Tibial artery (tissue), 4 donors: Measurements from ENCODE around the gene C1QC.

Experiments used
- DNase-seq, 2 donors: peaks; one replicate each; pipeline ENCODE4 v3.0.0-alpha.2; 2019
- H3K27ac ChIP-seq, 2 donors: fragments of 200-600 bp; sonication (generic) in 1 of 2; 1 replicate in 1 of 2; 2 replicates in 1 of 2; pipeline ENCODE4 v1.5.1; 2018 to 2019; ENCODE audit warnings: mild to moderate bottlenecking in 1 of 2
- H3K27me3 ChIP-seq, 2 donors: fragments of 200-600 bp; sonication (generic) in 1 of 2; one replicate each; pipeline versions ENCODE4 v1.5.1 to v1.6.0; 2016 to 2019
- H3K36me3 ChIP-seq, 3 donors: fragments of 200-600 bp; sonication (generic) in 2 of 3; one replicate each; pipeline ENCODE4 v1.5.1; 2016 to 2019; ENCODE audit warnings: mild to moderate bottlenecking in 2 of 3
- H3K4me1 ChIP-seq, 4 donors: fragments of 200-600 bp; sonication (generic) in 2 of 4; 1 replicate in 3 of 4; 2 replicates in 1 of 4; pipeline ENCODE4 v1.5.1; 2016 to 2019
- H3K4me3 ChIP-seq, 2 donors: fragments of 200-600 bp; sonication (generic) in 1 of 2; 1 replicate in 1 of 2; 2 replicates in 1 of 2; pipeline ENCODE4 v1.5.1; 2018 to 2019; ENCODE audit warnings: mild to moderate bottlenecking in 2 of 2
- H3K9me3 ChIP-seq, 3 donors: fragments of 200-600 bp; sonication (generic) in 1 of 3; one replicate each; pipeline ENCODE4 v1.5.1; 2016 to 2019
- CTCF ChIP-seq, 2 experiments: fragments of 200-600 bp in 1 of 2; fragments of 450-650 bp in 1 of 2; IDR thresholded peaks; one replicate each; pipeline ENCODE4 v1.5.1; 2017 to 2019; ENCODE audit warnings: antibody characterized with exemption in 2 of 2, mild to moderate bottlenecking in 1 of 2, moderate library complexity in 1 of 2
- intact Hi-C: fragments of 100-400 bp; cut with DNase I; formaldehyde crosslinking; loops from one replicate; pipeline ENCODE4 v1.15.0; 2023; ENCODE audit warnings: low total_unique reads

Gene C1QC

DNA sequence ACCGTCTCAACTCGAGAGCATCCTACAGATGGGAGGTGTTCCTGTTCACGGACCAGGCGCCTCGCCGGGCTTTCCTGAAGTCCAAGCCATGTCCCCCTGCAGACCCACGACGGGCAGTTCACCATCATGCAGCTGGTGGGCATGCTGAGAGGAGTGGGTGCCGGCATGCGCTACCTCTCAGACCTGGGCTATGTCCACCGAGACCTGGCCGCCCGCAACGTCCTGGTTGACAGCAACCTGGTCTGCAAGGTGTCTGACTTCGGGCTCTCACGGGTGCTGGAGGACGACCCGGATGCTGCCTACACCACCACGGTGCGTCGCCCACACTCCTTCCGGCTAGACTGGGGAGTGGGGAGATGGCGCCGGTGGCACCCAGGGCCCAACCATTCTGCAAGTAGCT, 44.7 kb upstream of the C1QC start:
- no peak for DNase-seq
- Histone ChIP-seq H3K4me1 (no peaks in the 10 kb centered on the region), H3K9me3 (no peaks in the 10 kb centered on the region), H3K4me3 (no peak overlapping the region), H3K27ac (no peak overlapping the region), H3K27me3 (peaks cover 0 to 79% of the 10 kb centered on the region in 2 donors), H3K36me3 (no peaks in the 10 kb centered on the region)
- no peak for TF ChIP-seq CTCF (IDR thresholded peaks at IDR 0.05)
- intact Hi-C loops, result no loop called here

- intact Hi-C loops, result no loop called here
- Histone ChIP-seq H3K27me3 (peaks cover 0 to 76% of the 10 kb centered on the region in 2 donors), H3K9me3 (no peaks in the 10 kb centered on the region), H3K36me3 (no peaks in the 10 kb centered on the region), H3K4me3 (no peak overlapping the region), H3K27ac (no peak overlapping the region), H3K4me1 (no peaks in the 10 kb centered on the region)
- DNase-seq, result no peak
- no peak for TF ChIP-seq CTCF (IDR thresholded peaks at IDR 0.05)
Observed at GRCh38 chr1:22600071-22600816, 43.2 kb upstream of the C1QC start.

DNA sequence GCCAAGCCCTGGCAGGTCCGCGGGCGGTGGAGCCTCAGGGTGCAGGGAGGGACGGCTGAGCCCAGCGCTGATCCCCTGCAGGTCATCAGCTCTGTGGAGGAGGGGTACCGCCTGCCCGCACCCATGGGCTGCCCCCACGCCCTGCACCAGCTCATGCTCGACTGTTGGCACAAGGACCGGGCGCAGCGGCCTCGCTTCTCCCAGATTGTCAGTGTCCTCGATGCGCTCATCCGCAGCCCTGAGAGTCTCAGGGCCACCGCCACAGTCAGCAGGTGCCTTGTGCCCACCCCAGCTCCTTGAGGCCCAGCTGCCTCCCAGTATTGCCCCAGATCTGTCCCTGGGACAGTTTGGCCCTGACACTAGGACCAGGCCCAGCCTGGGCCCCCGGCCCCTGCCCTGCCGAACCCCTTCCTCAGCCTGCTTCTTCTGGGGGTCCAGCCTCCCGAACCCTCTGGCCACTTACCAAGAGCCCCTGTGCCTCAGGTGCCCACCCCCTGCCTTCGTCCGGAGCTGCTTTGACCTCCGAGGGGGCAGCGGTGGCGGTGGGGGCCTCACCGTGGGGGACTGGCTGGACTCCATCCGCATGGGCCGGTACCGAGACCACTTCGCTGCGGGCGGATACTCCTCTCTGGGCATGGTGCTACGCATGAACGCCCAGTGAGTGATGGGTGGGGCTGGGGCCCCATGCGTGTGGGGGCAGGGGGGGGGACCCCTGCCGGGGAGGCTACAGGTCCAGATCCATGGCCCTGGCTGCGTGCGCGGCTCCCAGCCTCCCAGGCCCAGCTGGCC, 42.4 kb upstream of the C1QC start:
- intact Hi-C loops, result no loop called here
- Histone ChIP-seq H3K4me1 (no peaks in the 10 kb centered on the region), H3K27ac (no peak overlapping the region), H3K36me3 (no peaks in the 10 kb centered on the region), H3K4me3 (no peak overlapping the region), H3K9me3 (no peaks in the 10 kb centered on the region), H3K27me3 (peaks cover 0 to 72% of the 10 kb centered on the region in 2 donors)
- no peak for TF ChIP-seq CTCF (IDR thresholded peaks at IDR 0.05)
- no peak for DNase-seq

GRCh38 chr1:22601610-22602009, 41.8 kb upstream of the C1QC start:
- H3K27me3 ChIP-seq, result peaks cover 0 to 74% of the 10 kb centered on the region in 2 donors
- H3K9me3 ChIP-seq, result no peaks in the 10 kb centered on the region
- no peaks in the 10 kb centered on the region for H3K4me1 ChIP-seq
- intact Hi-C loops, result no loop called here
- no peak overlapping the region for H3K4me3 ChIP-seq
- no peak for DNase-seq
- no peak overlapping the region for H3K27ac ChIP-seq
- no peaks in the 10 kb centered on the region for H3K36me3 ChIP-seq
- no peak for TF ChIP-seq CTCF (IDR thresholded peaks at IDR 0.05)

GRCh38 chr1:22602060-22602740, 41.2 kb upstream of the C1QC start:
- Histone ChIP-seq H3K4me1 (no peaks in the 10 kb centered on the region), H3K27ac (no peak overlapping the region), H3K36me3 (no peaks in the 10 kb centered on the region), H3K9me3 (no peaks in the 10 kb centered on the region), H3K27me3 (peaks cover 0 to 76% of the 10 kb centered on the region in 2 donors), H3K4me3 (no peak overlapping the region)
- intact Hi-C loops, result no loop called here
- TF ChIP-seq CTCF (IDR thresholded peaks at IDR 0.05), result no peak
- DNase-seq, result no peak
